Caco-2 (cell line): ENCODE data around the gene TGFB2. TPM values are rescaled to one million over a fixed set of nuclear protein-coding genes. Genes with fewer than 3 reads are reported as not detected.

Experiments
- BruUV-seq: library from RNA; stranded (reverse); fragments of 400-500 nt; replicated peaks from 2 replicates; lab custom pipeline; 2021; lab: Mats Ljungman, UMichigan
- CTCF ChIA-PET: fragments of 300-600 bp; sonication (Branson Sonifier 250); formaldehyde crosslinking; loops from one replicate; lab custom pipeline; 2022; ENCODE audit warnings: antibody characterized with exemption; lab: Charles Lee
- POLR2A ChIA-PET: fragments of 300-600 bp; sonication (Branson Sonifier 250); formaldehyde crosslinking; loops from one replicate; lab custom pipeline; 2022; ENCODE audit warnings: antibody characterized with exemption; lab: Charles Lee
- DNase-seq, 2 experiments: peaks; one replicate each; pipeline versions ENCODE4 v3.0.0 to v3.0.0-alpha.2; 2020 to 2022
- H3K27me3 ChIP-seq: replicated peaks from 2 replicates; pipeline ENCODE4 v1.6.0; 2011; ENCODE audit warnings: low read length; ENCODE audit not compliant: control insufficient read depth, insufficient read depth
- H3K36me3 ChIP-seq: 2 replicates; pipeline ENCODE4 v1.5.1; 2011; ENCODE audit warnings: low read length; ENCODE audit not compliant: control insufficient read depth, insufficient read depth
- H3K4me1 ChIP-seq: fragments of 250-450 bp; sonication (Bioruptor Pico); 2 replicates; pipeline ENCODE4 v1.5.1; 2020; ENCODE audit warnings: mild to moderate bottlenecking
- H3K4me3 ChIP-seq: 2 replicates; pipeline ENCODE4 v1.5.1; 2011; ENCODE audit warnings: low read depth, mild to moderate bottlenecking, control low read depth, low read length
- H3K9me3 ChIP-seq: fragments of 250-450 bp; sonication (Bioruptor Pico); 2 replicates; pipeline ENCODE4 v1.5.1; 2020; ENCODE audit warnings: mild to moderate bottlenecking, moderate library complexity
- H3K27ac Mint-ChIP-seq: one replicate; pipeline ENCODE4 v1.8.0; 2022; ENCODE audit warnings: mixed read lengths; ENCODE audit not compliant: unreplicated experiment
- H3K27me3 Mint-ChIP-seq: one replicate; pipeline ENCODE4 v1.8.0; 2022; ENCODE audit warnings: mixed read lengths; ENCODE audit not compliant: insufficient read depth, unreplicated experiment
- H3K36me3 Mint-ChIP-seq: one replicate; pipeline ENCODE4 v1.8.0; 2022; ENCODE audit warnings: mild to moderate bottlenecking, mixed read lengths; ENCODE audit not compliant: insufficient read depth, unreplicated experiment
- H3K4me1 Mint-ChIP-seq: one replicate; pipeline ENCODE4 v1.8.0; 2022; ENCODE audit warnings: low read depth, mixed read lengths; ENCODE audit not compliant: unreplicated experiment
- H3K4me3 Mint-ChIP-seq: one replicate; pipeline ENCODE4 v1.8.0; 2022; ENCODE audit warnings: mild to moderate bottlenecking, moderate library complexity, mixed read lengths; ENCODE audit not compliant: unreplicated experiment
- H3K9me3 Mint-ChIP-seq: one replicate; pipeline ENCODE4 v1.8.0; 2022; ENCODE audit warnings: mixed read lengths; ENCODE audit not compliant: unreplicated experiment
- intact Hi-C: fragments of 100-400 bp; cut with micrococcal nuclease; formaldehyde crosslinking; loops from one replicate; pipeline ENCODE4 v1.10.0; 2022; ENCODE audit not compliant: unreplicated experiment
- total RNA-seq: library from RNA; stranded (reverse); gene quantifications from 2 replicates; pipeline ENCODE4 v1.2.3, GENCODE V29; 2022
- TF ChIP-seq, protein P1 (sequence below), 2 experiments: fragments of 200-600 bp in 1 of 2; IDR thresholded peaks; 1 replicate in 1 of 2; 2 replicates in 1 of 2; pipeline versions ENCODE4 v1.5.1 to v1.8.0; 2011 to 2022; ENCODE audit warnings: antibody characterized with exemption in 1 of 2, control low read depth in 1 of 2, inconsistent platforms in 1 of 2, low read depth in 1 of 2, low read length in 1 of 2, mild to moderate bottlenecking in 1 of 2, moderate library complexity in 1 of 2; ENCODE audit not compliant: insufficient read depth in 1 of 2, severe bottlenecking in 1 of 2, unreplicated experiment in 1 of 2

TGFB2 gene
- total RNA-seq, 1 experiment from 2014 or later = 14.2 TPM

DNA sequence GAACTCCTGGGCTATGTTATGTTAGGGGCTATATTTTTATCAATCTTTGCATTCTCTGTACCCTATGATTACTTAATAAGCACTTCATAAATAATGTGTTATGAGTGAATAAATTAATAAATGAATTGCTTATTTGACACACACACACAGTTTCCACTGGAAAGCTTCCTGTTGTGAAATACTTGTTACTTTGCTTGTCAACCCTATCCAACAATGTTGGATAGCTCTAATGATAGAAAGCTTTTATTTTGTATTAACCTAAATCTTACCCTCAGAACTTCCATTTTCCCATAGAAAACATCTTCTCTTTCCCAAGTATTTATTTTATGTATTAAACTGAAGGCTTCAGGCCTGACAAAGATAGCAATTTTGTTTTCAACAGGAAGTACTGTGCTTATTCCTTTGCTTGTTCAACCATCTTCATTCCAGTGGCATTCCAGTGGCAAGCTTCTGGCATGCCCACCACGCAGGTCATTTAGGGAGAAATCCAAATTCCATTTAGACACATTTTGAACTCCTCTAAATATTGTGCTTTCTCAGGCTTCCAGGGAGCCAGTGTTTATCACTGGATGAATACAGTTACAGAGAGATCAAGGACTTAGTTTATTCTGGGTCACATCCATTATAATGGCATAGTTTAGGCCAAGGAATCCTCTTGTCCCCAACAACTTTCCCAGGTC is 134.4 kb downstream of the TGFB2 start:
- DNase-seq = no peak
- ChIA-PET POLR2A (no interaction called here), CTCF (no interaction called here)
- TF ChIP-seq, protein P1, sequence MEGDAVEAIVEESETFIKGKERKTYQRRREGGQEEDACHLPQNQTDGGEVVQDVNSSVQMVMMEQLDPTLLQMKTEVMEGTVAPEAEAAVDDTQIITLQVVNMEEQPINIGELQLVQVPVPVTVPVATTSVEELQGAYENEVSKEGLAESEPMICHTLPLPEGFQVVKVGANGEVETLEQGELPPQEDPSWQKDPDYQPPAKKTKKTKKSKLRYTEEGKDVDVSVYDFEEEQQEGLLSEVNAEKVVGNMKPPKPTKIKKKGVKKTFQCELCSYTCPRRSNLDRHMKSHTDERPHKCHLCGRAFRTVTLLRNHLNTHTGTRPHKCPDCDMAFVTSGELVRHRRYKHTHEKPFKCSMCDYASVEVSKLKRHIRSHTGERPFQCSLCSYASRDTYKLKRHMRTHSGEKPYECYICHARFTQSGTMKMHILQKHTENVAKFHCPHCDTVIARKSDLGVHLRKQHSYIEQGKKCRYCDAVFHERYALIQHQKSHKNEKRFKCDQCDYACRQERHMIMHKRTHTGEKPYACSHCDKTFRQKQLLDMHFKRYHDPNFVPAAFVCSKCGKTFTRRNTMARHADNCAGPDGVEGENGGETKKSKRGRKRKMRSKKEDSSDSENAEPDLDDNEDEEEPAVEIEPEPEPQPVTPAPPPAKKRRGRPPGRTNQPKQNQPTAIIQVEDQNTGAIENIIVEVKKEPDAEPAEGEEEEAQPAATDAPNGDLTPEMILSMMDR (IDR thresholded peaks at IDR 0.05; ENCODE audit: insufficient read depth in 1 of 2, low read depth in 1 of 2, low read length in 1 of 2, severe bottlenecking in 1 of 2, unreplicated experiment in 1 of 2) = no peak
- intact Hi-C loops = loop anchor here (2.0 kb wide), 1 partner anchor 113 kb away; no protein-coding TSS in a partner anchor
- no peak overlapping the region for H3K4me3 ChIP-seq
- no peaks in the 10 kb centered on the region for H3K27me3 ChIP-seq
- H3K4me3 Mint-ChIP-seq = no peak overlapping the region
- BruUV-seq = no TSS peak
- H3K36me3 Mint-ChIP-seq = no peaks in the 10 kb centered on the region
- H3K4me1 Mint-ChIP-seq = peaks cover 22% of the 10 kb centered on the region
- no peaks in the 10 kb centered on the region for H3K36me3 ChIP-seq
- no peaks in the 10 kb centered on the region; the same call in 1 of the 2 replicates for H3K9me3 ChIP-seq
- H3K27me3 Mint-ChIP-seq = no peaks in the 10 kb centered on the region
- H3K27ac Mint-ChIP-seq = peak overlapping the region; percentile 34
- H3K4me1 ChIP-seq = peaks cover 40% of the 10 kb centered on the region
- no peaks in the 10 kb centered on the region for H3K9me3 Mint-ChIP-seq

DNA sequence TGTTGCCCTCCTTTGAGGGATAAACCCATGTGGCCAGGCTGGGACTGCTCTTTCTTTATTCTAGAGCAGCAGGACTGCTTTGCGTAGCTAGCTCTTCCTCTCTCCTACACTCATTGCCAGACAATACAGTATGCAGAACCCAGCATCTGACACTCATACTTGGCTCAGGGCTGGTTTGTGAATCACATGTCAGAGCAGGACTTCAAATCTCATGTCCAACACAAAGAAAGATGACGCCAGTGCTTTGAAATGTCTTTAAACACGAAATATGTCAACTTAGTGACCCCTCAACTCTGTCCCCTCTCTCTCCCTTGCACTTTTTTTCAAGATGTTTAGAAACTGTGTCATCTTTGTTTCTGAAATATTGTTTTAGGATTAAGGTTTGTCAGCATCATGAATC is 135.0 kb downstream of the TGFB2 start:
- ChIA-PET CTCF (no interaction called here), POLR2A (interaction anchor here (0.5 kb wide), 1 partner anchor 82 kb away, joined by 3 read pairs; no protein-coding TSS in a partner anchor)
- DNase-seq = no peak
- TF ChIP-seq, protein P1 (IDR thresholded peaks at IDR 0.05; ENCODE audit: insufficient read depth in 1 of 2, low read depth in 1 of 2, low read length in 1 of 2, severe bottlenecking in 1 of 2, unreplicated experiment in 1 of 2) = no peak
- Histone ChIP-seq H3K4me3 (no peak overlapping the region), H3K36me3 (no peaks in the 10 kb centered on the region), H3K9me3 (no peaks in the 10 kb centered on the region; the same call in 1 of the 2 replicates), H3K4me1 (peaks cover 40% of the 10 kb centered on the region), H3K27me3 (no peaks in the 10 kb centered on the region)
- Mint-ChIP-seq H3K36me3 (no peaks in the 10 kb centered on the region), H3K27ac (peak overlapping the region; percentile 34), H3K9me3 (no peaks in the 10 kb centered on the region), H3K4me1 (peaks cover 22% of the 10 kb centered on the region), H3K27me3 (no peaks in the 10 kb centered on the region), H3K4me3 (no peak overlapping the region)
- BruUV-seq = no TSS peak
- intact Hi-C loops = loop anchor here (2.0 kb wide), 1 partner anchor 113 kb away; no protein-coding TSS in a partner anchor

DNA sequence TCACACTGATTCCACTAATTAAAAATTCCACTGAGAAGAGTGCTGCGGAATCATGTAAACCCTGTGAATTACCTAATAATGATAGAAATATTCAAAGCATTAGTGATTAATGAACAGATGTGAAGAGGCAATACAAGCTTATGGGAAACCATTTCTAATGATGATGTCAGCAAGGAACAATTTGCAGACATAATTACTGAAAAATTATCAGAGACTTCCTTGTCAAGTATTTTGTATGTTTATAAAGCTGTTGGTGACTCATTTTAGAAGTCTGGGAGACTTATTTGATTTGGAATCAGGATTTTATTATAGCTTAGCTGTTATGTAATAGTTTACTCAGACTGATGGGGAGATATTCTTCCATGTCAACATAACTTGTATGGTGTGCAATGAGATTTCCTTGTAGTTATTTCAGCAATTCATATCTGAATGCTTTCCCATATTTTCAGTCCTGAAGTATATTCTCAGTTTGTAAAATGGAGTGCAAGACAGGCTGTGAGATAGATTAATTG is 135.5 kb downstream of the TGFB2 start:
- H3K9me3 ChIP-seq = no peaks in the 10 kb centered on the region; the same call in 1 of the 2 replicates
- ChIA-PET POLR2A (interaction anchor here (0.5 kb wide), 2 partner anchors 82 to 1510 kb away, joined by 3 read pairs; no protein-coding TSS in a partner anchor), CTCF (no interaction called here)
- H3K4me3 ChIP-seq = no peak overlapping the region
- H3K4me1 Mint-ChIP-seq = peaks cover 22% of the 10 kb centered on the region
- intact Hi-C loops = loop anchor here (2.0 kb wide), 1 partner anchor 114 kb away; no protein-coding TSS in a partner anchor
- H3K27me3 Mint-ChIP-seq = no peaks in the 10 kb centered on the region
- H3K27ac Mint-ChIP-seq = peak overlapping the region; percentile 32
- peaks cover 40% of the 10 kb centered on the region for H3K4me1 ChIP-seq
- H3K27me3 ChIP-seq = no peaks in the 10 kb centered on the region
- H3K36me3 Mint-ChIP-seq = no peaks in the 10 kb centered on the region
- TF ChIP-seq, protein P1 (IDR thresholded peaks at IDR 0.05; ENCODE audit: insufficient read depth in 1 of 2, low read depth in 1 of 2, low read length in 1 of 2, severe bottlenecking in 1 of 2, unreplicated experiment in 1 of 2) = no peak
- no TSS peak for BruUV-seq
- no peaks in the 10 kb centered on the region for H3K36me3 ChIP-seq
- no peaks in the 10 kb centered on the region for H3K9me3 Mint-ChIP-seq
- H3K4me3 Mint-ChIP-seq = no peak overlapping the region
- no peak for DNase-seq
